Stimulated activated CD4-positive, alpha-beta T cell treated with anti-CD3 and anti-CD28 coated beads, Interleukin-4, amount 100 ng/mL, for 4 hours (primary cell): ENCODE data around the gene MTF1.

Experiments used
- DNase-seq, 2 experiments: peaks; one replicate each; pipeline ENCODE4 v3.0.0-alpha.2; 2020

Gene MTF1

GRCh38 chr1:37866491-37866890 lies 7.1 kb upstream of the MTF1 start:
- no peak for DNase-seq

GRCh38 chr1:37865348-37866120 lies 6.1 kb upstream of the MTF1 start:
- peak in 1 of 2 experiments; percentile 12 for DNase-seq

GRCh38 chr1:37862330-37862729 lies 2.9 kb upstream of the MTF1 start:
- DNase-seq = no peak

- DNase-seq = no peak
Measured at GRCh38 chr1:37861151-37861550, 1.8 kb upstream of the MTF1 start.

GRCh38 chr1:37860346-37860666 lies 914 bp upstream of the MTF1 start:
- no peak for DNase-seq

- peak in 1 of 2 experiments; percentile 7 for DNase-seq
Measured at GRCh38 chr1:37858931-37859506, 373 bp downstream of the MTF1 start.

GRCh38 chr1:37854406-37854805 lies 5.0 kb downstream of the MTF1 start:
- DNase-seq = no peak

- no peak for DNase-seq
Measured at GRCh38 chr1:37853157-37853556, 6.2 kb downstream of the MTF1 start.

- DNase-seq = no peak
Measured at GRCh38 chr1:37851782-37852210, 7.6 kb downstream of the MTF1 start.

- no peak for DNase-seq
Measured at GRCh38 chr1:37851262-37851661, 8.1 kb downstream of the MTF1 start.

- DNase-seq = no peak
Measured at GRCh38 chr1:37850352-37850955, 8.9 kb downstream of the MTF1 start.

- DNase-seq = no peak
Measured at GRCh38 chr1:37849480-37849879, 9.9 kb downstream of the MTF1 start.

- DNase-seq = no peak
Measured at GRCh38 chr1:37846647-37847339, 12.6 kb downstream of the MTF1 start.

GRCh38 chr1:37845786-37846185 lies 13.6 kb downstream of the MTF1 start:
- DNase-seq = no peak

GRCh38 chr1:37845049-37845646 lies 14.2 kb downstream of the MTF1 start:
- DNase-seq = no peak

- DNase-seq = no peak
Measured at GRCh38 chr1:37844536-37844935, 14.9 kb downstream of the MTF1 start.

GRCh38 chr1:37841652-37842051 lies 17.7 kb downstream of the MTF1 start:
- DNase-seq = no peak

- no peak for DNase-seq
Measured at GRCh38 chr1:37840711-37841110, 18.7 kb downstream of the MTF1 start.

- DNase-seq = no peak
Measured at GRCh38 chr1:37839676-37840075, 19.7 kb downstream of the MTF1 start.

- DNase-seq = no peak
Measured at GRCh38 chr1:37836788-37837187, 22.6 kb downstream of the MTF1 start.

GRCh38 chr1:37831809-37832208 lies 27.6 kb downstream of the MTF1 start:
- no peak for DNase-seq

GRCh38 chr1:37831109-37831508 lies 28.3 kb downstream of the MTF1 start:
- DNase-seq = no peak

GRCh38 chr1:37828410-37829074 lies 30.9 kb downstream of the MTF1 start:
- no peak for DNase-seq
